ENCODE data around the gene ATPAF1. TPM values are rescaled to one million over a fixed set of nuclear protein-coding genes. Genes with fewer than 3 reads are reported as not detected.
"Not testable (repeated sequence)": the region's sequence is repeated elsewhere in the genome, so short reads cannot be mapped to it uniquely, and the experiment has no call there.

The ATPAF1 gene
- total and polyA plus RNA-seq, 7 donors, result 60.9 to 156 (median 100) TPM

GRCh38 chr1:46659307-46659870 is 8.8 kb downstream of the ATPAF1 start:
- no peaks in the 10 kb centered on the region for H3K27me3 ChIP-seq (ENCODE audit: insufficient read depth in 3 of 3, low read length in 2 of 3)
- no peaks in the 10 kb centered on the region for H3K4me1 ChIP-seq
- peaks cover 2 to 96% of the 10 kb centered on the region in 2 donors for H3K36me3 ChIP-seq (ENCODE audit: insufficient read depth in 1 of 2, low read depth in 1 of 2)
- ATAC-seq, result no peak
- H3K9me3 ChIP-seq, result no peaks in the 10 kb centered on the region
- H3K27ac ChIP-seq, result no peak overlapping the region
- intact Hi-C loops (cut with DNase I), result no loop called here
- DNase-seq, result no peak
- no peak for TF ChIP-seq CTCF (IDR thresholded peaks at IDR 0.05)
- no peak overlapping the region for H3K4me3 ChIP-seq
- WGBS, 3 donors, result 88 to 91% (median 88%) methylated on average over 2 of the region's 2 CpGs

GRCh38 chr1:46657775-46658174 is 10.4 kb downstream of the ATPAF1 start:
- H3K27me3 ChIP-seq (ENCODE audit: insufficient read depth in 3 of 3, low read length in 2 of 3), result no peaks in the 10 kb centered on the region
- ATAC-seq (no peak), DNase-seq (no peak)
- H3K4me1 ChIP-seq, result no peaks in the 10 kb centered on the region
- WGBS, 3 donors, result 56 to 97% (median 95%) methylated on average over 1 of the region's 1 CpG
- H3K36me3 ChIP-seq (ENCODE audit: insufficient read depth in 1 of 2, low read depth in 1 of 2), result peaks cover 7 to 98% of the 10 kb centered on the region in 2 donors
- H3K4me3 ChIP-seq, result no peak overlapping the region
- H3K9me3 ChIP-seq, result no peaks in the 10 kb centered on the region
- no peak overlapping the region for H3K27ac ChIP-seq
- no peak for TF ChIP-seq CTCF (IDR thresholded peaks at IDR 0.05)
- intact Hi-C loops (cut with DNase I), result no loop called here

GRCh38 chr1:46656643-46657042 is 11.5 kb downstream of the ATPAF1 start:
- no peak for DNase-seq
- 26 to 64% (median 37%) methylated on average over 2 of the region's 2 CpGs for WGBS, 3 donors
- peaks cover 7 to 97% of the 10 kb centered on the region in 2 donors for H3K36me3 ChIP-seq (ENCODE audit: insufficient read depth in 1 of 2, low read depth in 1 of 2)
- ATAC-seq, result no peak
- H3K27me3 ChIP-seq (ENCODE audit: insufficient read depth in 3 of 3, low read length in 2 of 3), result no peaks in the 10 kb centered on the region
- TF ChIP-seq CTCF (IDR thresholded peaks at IDR 0.05), result no peak
- intact Hi-C loops (cut with DNase I), result no loop called here
- no peaks in the 10 kb centered on the region for H3K9me3 ChIP-seq
- H3K27ac ChIP-seq, result no peak overlapping the region
- H3K4me1 ChIP-seq, result no peaks in the 10 kb centered on the region
- H3K4me3 ChIP-seq, result no peak overlapping the region

- Histone ChIP-seq H3K27me3 (ENCODE audit: insufficient read depth in 3 of 3, low read length in 2 of 3) (no peaks in the 10 kb centered on the region), H3K4me1 (no peaks in the 10 kb centered on the region), H3K4me3 (no peak overlapping the region), H3K27ac (no peak overlapping the region), H3K36me3 (ENCODE audit: insufficient read depth in 1 of 2, low read depth in 1 of 2) (peaks cover 7 to 90% of the 10 kb centered on the region in 2 donors), H3K9me3 (no peaks in the 10 kb centered on the region)
- no peak for DNase-seq
- intact Hi-C loops (cut with DNase I), result no loop called here
- no peak for TF ChIP-seq CTCF (IDR thresholded peaks at IDR 0.05)
- no peak for ATAC-seq
Measured at GRCh38 chr1:46655848-46656247, 12.3 kb downstream of the ATPAF1 start.

GRCh38 chr1:46654698-46655097 is 13.5 kb downstream of the ATPAF1 start:
- intact Hi-C loops (cut with DNase I); H3K4me3 ChIP-seq; DNase-seq; H3K4me1 ChIP-seq; ATAC-seq; H3K27me3 ChIP-seq (ENCODE audit: insufficient read depth in 3 of 3, low read length in 2 of 3); H3K9me3 ChIP-seq; H3K27ac ChIP-seq: not testable (repeated sequence)
- 92 to 99% (median 96%) methylated on average over 2 of the region's 2 CpGs for WGBS, 3 donors
- peaks cover 8 to 91% of the 10 kb centered on the region in 2 donors for H3K36me3 ChIP-seq (ENCODE audit: insufficient read depth in 1 of 2, low read depth in 1 of 2)

Measured in psoas muscle (tissue), 8 donors.